Uterus (tissue), 2 donors: ENCODE measurements around the gene SYCP2.

Experiments used
- CTCF ChIP-seq, 4 experiments: fragments of 200-600 bp in 2 of 4; fragments of 450-650 bp in 2 of 4; sonication (generic) in 2 of 4; IDR thresholded peaks; one replicate each; pipeline ENCODE4 v1.5.1; 2016 to 2019; ENCODE audit warnings: antibody characterized with exemption in 4 of 4, mild to moderate bottlenecking in 2 of 4, moderate library complexity in 1 of 4
- POLR2A ChIP-seq, 2 donors: fragments of 450-650 bp; IDR thresholded peaks; one replicate each; pipeline ENCODE4 v1.6.1; 2016; ENCODE audit warnings: antibody characterized with exemption in 2 of 2, mild to moderate bottlenecking in 1 of 2, moderate library complexity in 1 of 2

- TF ChIP-seq POLR2A (IDR thresholded peaks at IDR 0.05) (no peak), CTCF (IDR thresholded peaks at IDR 0.05) (no peak)
These were observed 113.8 kb downstream of the SYCP2 start for GRCh38 chr20:59819496-59820203.
